ENCODE data around the gene SCFD2. TPM values are rescaled to one million over a fixed set of nuclear protein-coding genes. Genes with fewer than 3 reads are reported as not detected.

SCFD2 gene
- total and polyA plus RNA-seq, 2 of the 8 experiments (the other 6 are each of a cell fraction or from before 2014, with no cell fraction given), result 6.2 to 10.2 TPM

GRCh38 chr4:52998413-52998812 is 367.4 kb downstream of the SCFD2 start (continued):
- TF ChIP-seq SP4 (IDR thresholded peaks at IDR 0.05; ENCODE audit: low read length) (no peak), KDM5A (IDR thresholded peaks at IDR 0.05; ENCODE audit: low read length) (no peak), SIRT6 (IDR thresholded peaks at IDR 0.05; ENCODE audit: low read length) (no peak), TBP (IDR thresholded peaks at IDR 0.05; ENCODE audit: low read depth, low read length) (no peak)

Measured in H1 (cell line).